ENCODE data around the gene RNFT2.
"Not testable (repeated sequence)": the region's sequence is repeated elsewhere in the genome, so short reads cannot be mapped to it uniquely, and the experiment has no call there.

The RNFT2 gene

GRCh38 chr12:116794725-116795124, 56.6 kb downstream of the RNFT2 start:
- no peak for DNase-seq (ENCODE audit: low read depth, low spot score)

GRCh38 chr12:116797885-116798284, 59.8 kb downstream of the RNFT2 start:
- DNase-seq (ENCODE audit: low read depth, low spot score): no peak

- DNase-seq (ENCODE audit: low read depth, low spot score): no peak
Measured at GRCh38 chr12:116798719-116799118, 60.6 kb downstream of the RNFT2 start.

- no peak for DNase-seq (ENCODE audit: low read depth, low spot score)
Measured at GRCh38 chr12:116799955-116800354, 61.8 kb downstream of the RNFT2 start.

GRCh38 chr12:116800918-116801317, 62.8 kb downstream of the RNFT2 start:
- DNase-seq (ENCODE audit: low read depth, low spot score): no peak

GRCh38 chr12:116802018-116802417, 63.9 kb downstream of the RNFT2 start:
- no peak for DNase-seq (ENCODE audit: low read depth, low spot score)

GRCh38 chr12:116803013-116803736, 65.1 kb downstream of the RNFT2 start:
- DNase-seq (ENCODE audit: low read depth, low spot score): no peak

- no peak for DNase-seq (ENCODE audit: low read depth, low spot score)
Measured at GRCh38 chr12:116804051-116804450, 65.9 kb downstream of the RNFT2 start.

GRCh38 chr12:116806845-116807440, 68.8 kb downstream of the RNFT2 start:
- no peak for DNase-seq (ENCODE audit: low read depth, low spot score)

GRCh38 chr12:116807546-116807945, 69.4 kb downstream of the RNFT2 start:
- no peak for DNase-seq (ENCODE audit: low read depth, low spot score)

- no peak for DNase-seq (ENCODE audit: low read depth, low spot score)
Measured at GRCh38 chr12:116808113-116809105, 70.3 kb downstream of the RNFT2 start.

GRCh38 chr12:116812238-116812637, 74.1 kb downstream of the RNFT2 start:
- no peak for DNase-seq (ENCODE audit: low read depth, low spot score)

- no peak for DNase-seq (ENCODE audit: low read depth, low spot score)
Measured at GRCh38 chr12:116813271-116814041, 75.3 kb downstream of the RNFT2 start.

- not testable (repeated sequence) for DNase-seq (ENCODE audit: low read depth, low spot score)
Measured at GRCh38 chr12:116814766-116815165, 76.7 kb downstream of the RNFT2 start.

- DNase-seq (ENCODE audit: low read depth, low spot score): no peak
Measured at GRCh38 chr12:116818341-116818856, 80.3 kb downstream of the RNFT2 start.

GRCh38 chr12:116818948-116819832, 81.1 kb downstream of the RNFT2 start:
- DNase-seq (ENCODE audit: low read depth, low spot score): peak; percentile 67

GRCh38 chr12:116820064-116820656, 82.0 kb downstream of the RNFT2 start:
- DNase-seq (ENCODE audit: low read depth, low spot score): no peak

GRCh38 chr12:116821291-116821690, 83.2 kb downstream of the RNFT2 start:
- DNase-seq (ENCODE audit: low read depth, low spot score): no peak

GRCh38 chr12:116827432-116827831, 89.3 kb downstream of the RNFT2 start:
- DNase-seq (ENCODE audit: low read depth, low spot score): no peak

GRCh38 chr12:116832353-116832752, 94.2 kb downstream of the RNFT2 start:
- no peak for DNase-seq (ENCODE audit: low read depth, low spot score)

Measured in smooth muscle cell of the brain vasculature (primary cell).